Measurements from ENCODE around the gene SUCNR1.
A peak's percentile ranks its signal among the peaks of the same experiment; 100 is the strongest.
"Not testable (repeated sequence)": the region's sequence is repeated elsewhere in the genome, so short reads cannot be mapped to it uniquely, and the experiment has no call there.

The SUCNR1 gene

GRCh38 chr3:151866711-151867410 is 6.6 kb upstream of the SUCNR1 start:
- Histone ChIP-seq H3K9ac (no peak overlapping the region), H2AFZ (no peak overlapping the region), H3K27me3 (ENCODE audit: control insufficient read depth, insufficient read depth, low read length) (no peaks in the 10 kb centered on the region), H3K4me3 (ENCODE audit: low read depth, low read length) (no peak overlapping the region), H3K79me2 (no peaks in the 10 kb centered on the region), H3K4me1 (no peaks in the 10 kb centered on the region), H3K27ac (no peak overlapping the region), H3K36me3 (ENCODE audit: control insufficient read depth, insufficient read depth, low read length) (no peaks in the 10 kb centered on the region), H3K9me3 (ENCODE audit: control insufficient read depth, low read length) (no peaks in the 10 kb centered on the region), H3K4me2 (ENCODE audit: low read length) (no peak overlapping the region)
- no peak for TF ChIP-seq CTCF (IDR thresholded peaks at IDR 0.05)

GRCh38 chr3:151867666-151868065 is 5.8 kb upstream of the SUCNR1 start:
- Histone ChIP-seq H2AFZ (no peak overlapping the region), H3K4me3 (ENCODE audit: low read depth, low read length) (no peak overlapping the region), H3K79me2 (no peaks in the 10 kb centered on the region), H3K27me3 (ENCODE audit: control insufficient read depth, insufficient read depth, low read length) (no peaks in the 10 kb centered on the region), H3K4me1 (no peaks in the 10 kb centered on the region), H3K4me2 (ENCODE audit: low read length) (no peak overlapping the region), H3K36me3 (ENCODE audit: control insufficient read depth, insufficient read depth, low read length) (no peaks in the 10 kb centered on the region), H3K9ac (no peak overlapping the region), H3K27ac (no peak overlapping the region), H3K9me3 (ENCODE audit: control insufficient read depth, low read length) (no peaks in the 10 kb centered on the region)
- no peak for TF ChIP-seq CTCF (IDR thresholded peaks at IDR 0.05)

- H3K36me3 ChIP-seq (ENCODE audit: control insufficient read depth, insufficient read depth, low read length): no peaks in the 10 kb centered on the region
- no peaks in the 10 kb centered on the region for H3K79me2 ChIP-seq
- H3K4me2 ChIP-seq (ENCODE audit: low read length): no peak overlapping the region
- no peak overlapping the region for H3K9ac ChIP-seq
- no peak overlapping the region for H3K27ac ChIP-seq
- no peak overlapping the region for H2AFZ ChIP-seq
- no peaks in the 10 kb centered on the region for H3K4me1 ChIP-seq
- H3K4me3 ChIP-seq (ENCODE audit: low read depth, low read length): no peak overlapping the region
- no peaks in the 10 kb centered on the region for H3K27me3 ChIP-seq (ENCODE audit: control insufficient read depth, insufficient read depth, low read length)
- no peak for TF ChIP-seq CTCF (IDR thresholded peaks at IDR 0.05)
- H3K9me3 ChIP-seq (ENCODE audit: control insufficient read depth, low read length): no peaks in the 10 kb centered on the region
Observed at GRCh38 chr3:151869181-151869580, 4.3 kb upstream of the SUCNR1 start.

- Histone ChIP-seq H3K79me2 (no peaks in the 10 kb centered on the region), H3K9ac (no peak overlapping the region), H3K9me3 (ENCODE audit: control insufficient read depth, low read length) (no peaks in the 10 kb centered on the region), H2AFZ (peak overlapping the region; percentile 18), H3K27me3 (ENCODE audit: control insufficient read depth, insufficient read depth, low read length) (no peaks in the 10 kb centered on the region), H3K27ac (no peak overlapping the region), H3K4me1 (no peaks in the 10 kb centered on the region), H3K36me3 (ENCODE audit: control insufficient read depth, insufficient read depth, low read length) (no peaks in the 10 kb centered on the region), H3K4me3 (ENCODE audit: low read depth, low read length) (no peak overlapping the region), H3K4me2 (ENCODE audit: low read length) (no peak overlapping the region)
- no peak for TF ChIP-seq CTCF (IDR thresholded peaks at IDR 0.05)
Observed at GRCh38 chr3:151871639-151872468, 1.6 kb upstream of the SUCNR1 start.

GRCh38 chr3:151874079-151874478 is 636 bp downstream of the SUCNR1 start:
- not testable (repeated sequence) for H3K4me3 ChIP-seq (ENCODE audit: low read depth, low read length); H3K36me3 ChIP-seq (ENCODE audit: control insufficient read depth, insufficient read depth, low read length); H3K27me3 ChIP-seq (ENCODE audit: control insufficient read depth, insufficient read depth, low read length); H2AFZ ChIP-seq; H3K27ac ChIP-seq; H3K9me3 ChIP-seq (ENCODE audit: control insufficient read depth, low read length); H3K79me2 ChIP-seq; H3K9ac ChIP-seq; H3K4me2 ChIP-seq (ENCODE audit: low read length); H3K4me1 ChIP-seq
